Hippocampal formation (tissue), 2 donors: ENCODE data around the gene IST1.

Experiments used
- DNase-seq, 2 donors: peaks; one replicate each; lab custom pipeline; 2025; lab: John Stamatoyannopoulos, UW

The IST1 gene

GRCh38 chr16:71919035-71919434 is 23.7 kb downstream of the IST1 start:
- DNase-seq = no peak

- no peak for DNase-seq
Observed at GRCh38 chr16:71920658-71921057, 25.3 kb downstream of the IST1 start.

- DNase-seq = no peak
Observed at GRCh38 chr16:71923941-71924690, 28.8 kb downstream of the IST1 start.

- DNase-seq = no peak
Observed at GRCh38 chr16:71924710-71925109, 29.4 kb downstream of the IST1 start.

- DNase-seq = no peak
Observed at GRCh38 chr16:71927383-71927782, 32.1 kb downstream of the IST1 start.

- DNase-seq = no peak
Observed at GRCh38 chr16:71927787-71928186, 32.5 kb downstream of the IST1 start.

- DNase-seq = no peak
Observed at GRCh38 chr16:71929048-71929447, 33.7 kb downstream of the IST1 start.

- no peak for DNase-seq
Observed at GRCh38 chr16:71930013-71930563, 34.8 kb downstream of the IST1 start.

- DNase-seq = no peak
Observed at GRCh38 chr16:71931001-71931400, 35.7 kb downstream of the IST1 start.

- DNase-seq = no peak
Observed at GRCh38 chr16:71931599-71931998, 36.3 kb downstream of the IST1 start.

- no peak for DNase-seq
Observed at GRCh38 chr16:71933017-71933416, 37.7 kb downstream of the IST1 start.

GRCh38 chr16:71933913-71934695 is 38.8 kb downstream of the IST1 start:
- no peak for DNase-seq

- DNase-seq = no peak
Observed at GRCh38 chr16:71937868-71938510, 42.7 kb downstream of the IST1 start.

GRCh38 chr16:71943887-71944286 is 48.6 kb downstream of the IST1 start:
- no peak for DNase-seq

GRCh38 chr16:71945616-71946015 is 50.3 kb downstream of the IST1 start:
- no peak for DNase-seq

- DNase-seq = no peak
Observed at GRCh38 chr16:71952825-71953224, 57.5 kb downstream of the IST1 start.

- DNase-seq = no peak
Observed at GRCh38 chr16:71954180-71954579, 58.8 kb downstream of the IST1 start.

- DNase-seq = no peak
Observed at GRCh38 chr16:71954699-71955195, 59.4 kb downstream of the IST1 start.

- no peak for DNase-seq
Observed at GRCh38 chr16:71956486-71956885, 61.2 kb downstream of the IST1 start.

GRCh38 chr16:71961066-71962039 is 66.0 kb downstream of the IST1 start:
- DNase-seq = peak; percentile 50 to 80
